Psoas muscle (tissue), 8 donors: Measurements from ENCODE around the gene MRTFA. TPM values are rescaled to one million over a fixed set of nuclear protein-coding genes. Genes with fewer than 3 reads are reported as not detected.

Experiments used
- ATAC-seq, 4 donors: fragments of 200-7000 bp; cut with Tn5 transposase; one replicate each; pipeline ENCODE4 v1.9.1; 2020; ENCODE audit warnings: moderate library complexity in 3 of 4, mild to moderate bottlenecking in 2 of 4
- DNase-seq, 2 donors: peaks; one replicate each; pipeline ENCODE4 v3.0.0-alpha.2; 2020
- H3K27ac ChIP-seq: fragments of 200-600 bp; one replicate; pipeline ENCODE4 v1.8.0; 2022
- H3K27me3 ChIP-seq, 3 donors: fragments of 200-600 bp in 1 of 3; one replicate each; pipeline versions ENCODE4 v1.6.1 to v1.8.0; 2013 to 2022; ENCODE audit warnings: low read length in 2 of 3, mild to moderate bottlenecking in 2 of 3, moderate library complexity in 1 of 3; ENCODE audit not compliant: insufficient read depth in 3 of 3
- H3K36me3 ChIP-seq, 2 donors: fragments of 200-600 bp in 1 of 2; one replicate each; pipeline versions ENCODE4 v1.6.1 to v1.8.0; 2013 to 2022; ENCODE audit warnings: low read depth in 1 of 2, mild to moderate bottlenecking in 1 of 2, moderate library complexity in 1 of 2; ENCODE audit not compliant: insufficient read depth in 1 of 2
- H3K4me1 ChIP-seq: fragments of 200-600 bp; one replicate; pipeline ENCODE4 v1.8.0; 2022
- H3K4me3 ChIP-seq: fragments of 200-600 bp; one replicate; pipeline ENCODE4 v1.8.0; 2022; ENCODE audit warnings: mild to moderate bottlenecking
- H3K9me3 ChIP-seq: fragments of 200-600 bp; one replicate; pipeline ENCODE4 v1.8.0; 2022
- CTCF ChIP-seq: fragments of 200-600 bp; IDR thresholded peaks from one replicate; pipeline ENCODE4 v1.8.0; 2022; ENCODE audit warnings: antibody characterized with exemption
- WGBS, 3 donors: extraction: QIAGEN DNeasy Blood & Tissue Kit; methylation state at CpG; one replicate each; pipeline versions ENCODE4 v1.1.6 to v1.1.7; 2013; 5-methylcytosine and 5-hydroxymethylcytosine counted together
- intact Hi-C, 2 donors: fragments of 100-400 bp; cut with DNase I; formaldehyde crosslinking; loops; one replicate each; pipeline versions ENCODE4 v1.11.0 to v1.14.2; 2022
- polyA plus RNA-seq, 3 donors: library from polyadenylated mRNA; stranded (reverse); fragments of 200-250 nt; gene quantifications; one replicate each; pipeline ENCODE4 v1.2.3, GENCODE V29; 2013
- total RNA-seq, 4 donors: library from RNA; stranded (reverse); fragmentation: NEBNext Ultra II Directional in 2 of 4; extraction: Animal tissue kit (Norgen Biotek cat#: 25700) in 2 of 4; gene quantifications; one replicate each; pipeline versions ENCODE4 v1.2.1 to v1.2.4, GENCODE V29; 2021 to 2023
- donor health status: healthy with polysubstance abuse.
- donor health status: DM: no; HTN: no; CAD: no; lungs with moderate emphysema.
- donor health status: Bipolar disorder and iron deficiency.
- donor health status: healthy.
- donor health status: DM: yes; HTN: yes; CAD: no.
- donor health status: DM: no; HTN: no; CAD: no.
- donor health status: DM: no; HTN: no; CAD: no.
- donor health status: DM: yes; HTN: yes; CAD: no.

MRTFA gene
- total and polyA plus RNA-seq, 7 donors = 10.1 to 24.0 (median 15.7) TPM

- no peak for TF ChIP-seq CTCF
- 32 to 57% (median 38%) methylated on average over 6 of the region's 6 CpGs for WGBS, 3 donors
- H3K9me3 ChIP-seq = no peaks in the 10 kb centered on the region
- no peaks in the 10 kb centered on the region for H3K27me3 ChIP-seq
- peaks cover 16 to 63% of the 10 kb centered on the region in 2 donors for H3K36me3 ChIP-seq
- peak in 1 of 4 donors; percentile 17 for ATAC-seq
- no peak for DNase-seq
- peaks cover 32% of the 10 kb centered on the region for H3K4me1 ChIP-seq
- peak overlapping the region; percentile 65 for H3K27ac ChIP-seq
- no peak overlapping the region for H3K4me3 ChIP-seq
- intact Hi-C loops = no loop called here
These were observed 269.2 kb downstream of the MRTFA start for GRCh38 chr22:40367342-40367741.

- Histone ChIP-seq H3K36me3 (peaks cover 20 to 76% of the 10 kb centered on the region in 2 donors), H3K27me3 (no peaks in the 10 kb centered on the region), H3K9me3 (no peaks in the 10 kb centered on the region), H3K4me3 (no peak overlapping the region), H3K27ac (no peak overlapping the region), H3K4me1 (peaks cover 24% of the 10 kb centered on the region)
- DNase-seq (no peak), ATAC-seq (no peak)
- intact Hi-C loops = no loop called here
- no peak for TF ChIP-seq CTCF
- WGBS, 3 donors = 98 to 100% (median 100%) methylated on average over 2 of the region's 2 CpGs
These were observed 270.5 kb downstream of the MRTFA start for GRCh38 chr22:40366068-40366467.

GRCh38 chr22:40364431-40364830 is 272.1 kb downstream of the MRTFA start:
- Histone ChIP-seq H3K4me3 (no peak overlapping the region), H3K36me3 (peaks cover 20 to 89% of the 10 kb centered on the region in 2 donors), H3K9me3 (no peaks in the 10 kb centered on the region), H3K4me1 (peaks cover 24% of the 10 kb centered on the region), H3K27ac (peak overlapping the region; percentile 13), H3K27me3 (no peaks in the 10 kb centered on the region)
- no peak for DNase-seq
- no peak for ATAC-seq
- 85 to 92% (median 90%) methylated on average over 1 of the region's 1 CpG for WGBS, 3 donors
- intact Hi-C loops = no loop called here
- no peak for TF ChIP-seq CTCF

GRCh38 chr22:40363059-40363458 is 273.5 kb downstream of the MRTFA start:
- H3K36me3 ChIP-seq = peaks cover 20 to 92% of the 10 kb centered on the region in 2 donors

More at GRCh38 chr22:40363059-40363458, 273.5 kb downstream of the MRTFA start:
- ATAC-seq = no peak
- TF ChIP-seq CTCF = no peak
- H3K9me3 ChIP-seq = no peaks in the 10 kb centered on the region
- H3K27ac ChIP-seq = no peak overlapping the region
- H3K4me3 ChIP-seq = no peak overlapping the region
- WGBS, 3 donors = 84 to 89% (median 85%) methylated on average over 3 of the region's 3 CpGs
- no peaks in the 10 kb centered on the region for H3K27me3 ChIP-seq
- H3K4me1 ChIP-seq = peaks cover 13% of the 10 kb centered on the region
- DNase-seq = no peak
- intact Hi-C loops = no loop called here
